ENCODE measurements around the gene KCNH8. TPM values are rescaled to one million over a fixed set of nuclear protein-coding genes. Genes with fewer than 3 reads are reported as not detected.

KCNH8 gene
- total and polyA plus RNA-seq, 10 of the 15 experiments (the other 5 are each of a cell fraction or from before 2014, with no cell fraction given) = under 0.01 to 0.18 (median 0.07) TPM; not detected in 2

- Histone ChIP-seq H4K20me1 (ENCODE audit: control insufficient read depth, insufficient read depth) (no peaks in the 10 kb centered on the region), H3K27me3 (replicated peaks in 1 of 2; ENCODE audit: control insufficient read depth in 2 of 2, insufficient read depth in 2 of 2, low read length in 1 of 2) (no peaks in the 10 kb centered on the region), H3K27ac (ENCODE audit: control insufficient read depth, insufficient read depth) (no peak overlapping the region), H2AFZ (ENCODE audit: control insufficient read depth, low read depth, low read length) (no peak overlapping the region), H3K4me3 (no peak overlapping the region), H3K79me2 (ENCODE audit: control insufficient read depth, insufficient read depth, low read length) (no peaks in the 10 kb centered on the region), H3K36me3 (ENCODE audit: control insufficient read depth in 2 of 2, insufficient read depth in 2 of 2, low read length in 1 of 2) (no peaks in the 10 kb centered on the region), H3K9me3 (replicated peaks; ENCODE audit: control insufficient read depth, insufficient read depth, low read length) (no peaks in the 10 kb centered on the region), H3K4me2 (ENCODE audit: control insufficient read depth, insufficient read depth) (no peak overlapping the region), H3K9ac (ENCODE audit: control insufficient read depth, insufficient read depth, low read length) (no peak overlapping the region), H3K4me1 (ENCODE audit: control insufficient read depth, insufficient read depth, low read length) (no peaks in the 10 kb centered on the region)
- ChIA-PET SMC1A (ENCODE audit: uncharacterized antibody, unreplicated experiment) (no interaction called here), POLR2A (no interaction called here), CTCF (no interaction called here), RAD21 (ENCODE audit: unreplicated experiment) (no interaction called here)
- no TSS peak for BruUV-seq (replicated peaks)
- FAIRE-seq = no peak
- intact Hi-C loops (cut with micrococcal nuclease; ENCODE audit: unreplicated experiment) (no loop called here), in situ Hi-C loops (cut with MboI) (no loop called here)
- DNase-seq (ENCODE audit: low read depth, low spot score) = no peak
- no peak for ATAC-seq
- 21% methylated on average over 3 of the region's 3 CpGs for WGBS (ENCODE audit: insufficient coverage, insufficient replicate concordance, low lambda C conversion rate, missing lambda C conversion rate)
- no peak for TF ChIP-seq PBX3 (IDR thresholded peaks at IDR 0.05; ENCODE audit: insufficient replicate concordance, low read depth, low read length)
- no peak for TF ChIP-seq POLR2AphosphoS5 (IDR thresholded peaks at IDR 0.05; ENCODE audit: low read length)
- no peak for TF ChIP-seq NR2C2 (IDR thresholded peaks at IDR 0.05; ENCODE audit: borderline replicate concordance, control insufficient read depth, insufficient read length, low read depth)
- no peak for TF ChIP-seq NFYA (IDR thresholded peaks at IDR 0.05; ENCODE audit: borderline replicate concordance, low read depth, low read length)
- TF ChIP-seq NFYB (IDR thresholded peaks at IDR 0.05; ENCODE audit: insufficient read depth, low read depth, low read length) = no peak
- no peak for TF ChIP-seq RFX5 (IDR thresholded peaks at IDR 0.05; ENCODE audit: low read depth, low read length)
- TF ChIP-seq EGR1 (IDR thresholded peaks at IDR 0.05; ENCODE audit: borderline replicate concordance in 1 of 2, low read depth in 2 of 2, low read length in 2 of 2) = no peak
Observed at GRCh38 chr3:19263606-19264005, 115.3 kb downstream of the KCNH8 start.
